ENCODE measurements around the gene BICRA. TPM values are rescaled to one million over a fixed set of nuclear protein-coding genes. Genes with fewer than 3 reads are reported as not detected.
"Not testable (repeated sequence)": the region's sequence is repeated elsewhere in the genome, so short reads cannot be mapped to it uniquely, and the experiment has no call there.

Gene BICRA
- total and polyA plus RNA-seq, 7 donors = 3.1 to 22.4 (median 9.9) TPM

GRCh38 chr19:47593860-47594259 is 15.1 kb upstream of the BICRA start:
- intact Hi-C loops (cut with DNase I) = no loop called here
- no peak overlapping the region for H3K27ac ChIP-seq
- TF ChIP-seq, protein P1, sequence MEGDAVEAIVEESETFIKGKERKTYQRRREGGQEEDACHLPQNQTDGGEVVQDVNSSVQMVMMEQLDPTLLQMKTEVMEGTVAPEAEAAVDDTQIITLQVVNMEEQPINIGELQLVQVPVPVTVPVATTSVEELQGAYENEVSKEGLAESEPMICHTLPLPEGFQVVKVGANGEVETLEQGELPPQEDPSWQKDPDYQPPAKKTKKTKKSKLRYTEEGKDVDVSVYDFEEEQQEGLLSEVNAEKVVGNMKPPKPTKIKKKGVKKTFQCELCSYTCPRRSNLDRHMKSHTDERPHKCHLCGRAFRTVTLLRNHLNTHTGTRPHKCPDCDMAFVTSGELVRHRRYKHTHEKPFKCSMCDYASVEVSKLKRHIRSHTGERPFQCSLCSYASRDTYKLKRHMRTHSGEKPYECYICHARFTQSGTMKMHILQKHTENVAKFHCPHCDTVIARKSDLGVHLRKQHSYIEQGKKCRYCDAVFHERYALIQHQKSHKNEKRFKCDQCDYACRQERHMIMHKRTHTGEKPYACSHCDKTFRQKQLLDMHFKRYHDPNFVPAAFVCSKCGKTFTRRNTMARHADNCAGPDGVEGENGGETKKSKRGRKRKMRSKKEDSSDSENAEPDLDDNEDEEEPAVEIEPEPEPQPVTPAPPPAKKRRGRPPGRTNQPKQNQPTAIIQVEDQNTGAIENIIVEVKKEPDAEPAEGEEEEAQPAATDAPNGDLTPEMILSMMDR (IDR thresholded peaks at IDR 0.05) = no peak
- peaks cover 6% of the 10 kb centered on the region for H3K4me1 ChIP-seq
- WGBS, 3 donors = 80 to 85% (median 81%) methylated on average over 6 of the region's 6 CpGs
- H3K4me3 ChIP-seq = no peak overlapping the region
- H3K9me3 ChIP-seq = no peaks in the 10 kb centered on the region
- no peaks in the 10 kb centered on the region for H3K36me3 ChIP-seq (ENCODE audit: insufficient read depth in 1 of 2, low read depth in 1 of 2)
- peaks cover 0 to 3% (median 0%) of the 10 kb centered on the region in 3 donors for H3K27me3 ChIP-seq (ENCODE audit: insufficient read depth in 3 of 3, low read length in 2 of 3)
- ATAC-seq (no peak), DNase-seq (no peak)

DNA sequence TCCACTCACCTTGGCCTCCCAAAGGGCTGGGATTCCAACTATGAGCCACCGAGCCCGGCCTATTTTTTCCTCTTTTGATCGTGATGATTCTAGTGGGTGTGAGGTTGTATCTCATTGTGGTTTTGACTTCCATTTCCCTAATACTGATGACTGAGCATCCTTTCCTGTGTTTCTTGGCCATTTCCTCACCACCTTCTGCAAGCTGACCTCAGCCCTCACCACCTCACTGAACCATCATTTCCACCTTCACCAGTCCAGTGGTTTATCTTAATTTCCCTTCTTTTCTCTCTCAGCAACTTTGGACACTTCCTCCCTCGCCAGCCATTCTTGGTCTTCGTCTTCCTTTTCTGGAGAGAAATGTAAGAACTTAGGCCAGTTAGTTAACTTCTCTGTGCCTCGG is 13.0 kb upstream of the BICRA start:
- Histone ChIP-seq H3K4me1 (peaks cover 16% of the 10 kb centered on the region), H3K27me3 (ENCODE audit: insufficient read depth in 3 of 3, low read length in 2 of 3) (peaks cover 0 to 3% (median 0%) of the 10 kb centered on the region in 3 donors), H3K36me3 (ENCODE audit: insufficient read depth in 1 of 2, low read depth in 1 of 2) (no peaks in the 10 kb centered on the region), H3K27ac (no peak overlapping the region), H3K9me3 (no peaks in the 10 kb centered on the region), H3K4me3 (no peak overlapping the region)
- WGBS, 3 donors = 78 to 83% (median 78%) methylated on average over 6 of the region's 6 CpGs
- DNase-seq (no peak), ATAC-seq (no peak)
- intact Hi-C loops (cut with DNase I) = no loop called here
- TF ChIP-seq, protein P1 (IDR thresholded peaks at IDR 0.05) = no peak

- H3K9me3 ChIP-seq = no peaks in the 10 kb centered on the region
- DNase-seq = peak; percentile 56 to 66
Measured at GRCh38 chr19:47598407-47599349, 10.3 kb upstream of the BICRA start.

GRCh38 chr19:47599671-47600245 is 9.2 kb upstream of the BICRA start:
- H3K9me3 ChIP-seq; DNase-seq; H3K27me3 ChIP-seq (ENCODE audit: insufficient read depth in 3 of 3, low read length in 2 of 3); H3K36me3 ChIP-seq (ENCODE audit: insufficient read depth in 1 of 2, low read depth in 1 of 2); ATAC-seq: not testable (repeated sequence)
- 31 to 42% (median 38%) methylated on average over 25 of the region's 25 CpGs for WGBS, 3 donors
- intact Hi-C loops (cut with DNase I) = loop anchor here (2.0 to 5.0 kb wide), 3 partner anchors 85 to 98 kb away; partner anchors contain the start of gene NAPA (in 1 of the 2)
- Histone ChIP-seq H3K27ac (peak overlapping the region; percentile 64), H3K4me1 (peaks cover 16% of the 10 kb centered on the region), H3K4me3 (peak overlapping the region; percentile 76)

More at GRCh38 chr19:47598407-47599349, 10.3 kb upstream of the BICRA start:
- 24 to 32% (median 26%) methylated on average over 21 of the region's 21 CpGs for WGBS, 3 donors
- peak overlapping the region; percentile 76 for H3K4me3 ChIP-seq
- TF ChIP-seq, protein P1 (IDR thresholded peaks at IDR 0.05) = no peak
- ATAC-seq = peak; percentile 40 to 56 (median 50)
- H3K27me3 ChIP-seq (ENCODE audit: insufficient read depth in 3 of 3, low read length in 2 of 3) = no peaks in the 10 kb centered on the region
- H3K36me3 ChIP-seq (ENCODE audit: insufficient read depth in 1 of 2, low read depth in 1 of 2) = no peaks in the 10 kb centered on the region
- H3K4me1 ChIP-seq = peaks cover 16% of the 10 kb centered on the region
- intact Hi-C loops (cut with DNase I) = loop anchor here in 1 of 2 donors (2.0 kb wide), 1 partner anchor 84 kb away; the partner anchor contains the start of gene NAPA
- H3K27ac ChIP-seq = peak overlapping the region; percentile 64
